ENCODE data around the gene SLC22A14.

- TF ChIP-seq POLR2AphosphoS5 (IDR thresholded peaks at IDR 0.05) (no peak), CTCF (IDR thresholded peaks at IDR 0.05) (no peak), EP300 (IDR thresholded peaks at IDR 0.05) (no peak)
Measured at GRCh38 chr3:38362825-38363224, 80.7 kb downstream of the SLC22A14 start.
